ENCODE measurements around the gene PKD2L1.

DNA sequence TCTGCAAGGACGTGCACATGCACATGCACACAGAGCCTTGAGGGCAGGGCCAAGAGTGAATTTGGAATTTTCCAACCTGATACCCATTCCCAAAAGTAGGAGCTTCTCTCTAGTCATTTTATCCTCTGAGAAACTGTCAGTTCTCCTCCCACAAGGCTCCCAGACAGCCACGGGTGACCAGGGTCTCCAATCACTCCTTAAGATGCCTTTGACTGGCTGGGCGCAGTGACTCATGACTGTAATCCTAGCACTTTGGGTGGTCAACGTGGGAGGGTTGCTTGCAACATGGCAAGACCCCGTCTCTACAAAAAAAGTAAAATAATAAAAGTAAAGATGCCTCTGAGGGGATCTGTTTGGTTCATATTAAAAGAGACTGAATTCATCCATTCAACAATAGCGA, 30.2 kb upstream of the PKD2L1 start:
- no peak for TF ChIP-seq POLR2AphosphoS5 (IDR thresholded peaks at IDR 0.05; ENCODE audit: low read depth, low read length)
- no peak for TF ChIP-seq TAF1 (IDR thresholded peaks at IDR 0.05; ENCODE audit: borderline replicate concordance, insufficient read depth, low read length)
- TF ChIP-seq SIN3A (IDR thresholded peaks at IDR 0.05; ENCODE audit: borderline replicate concordance, insufficient read depth, low read length) = no peak

Measured in PFSK-1 (cell line).